Memory B cell (primary cell): ENCODE results near the gene ITGAV.

Experiments used
- ATAC-seq: fragments of 150-1000 bp; cut with Tn5 transposase; 2 replicates; pipeline ENCODE4 v1.10.0; 2021; ENCODE audit warnings: low read depth, mild to moderate bottlenecking, moderate library complexity
- DNase-seq, 2 donors: peaks; one replicate each; pipeline ENCODE4 v3.0.0; 2022; ENCODE audit warnings: low spot score in 2 of 2
- H3K27ac Mint-ChIP-seq: one replicate; pipeline ENCODE4 v1.8.0; 2022; ENCODE audit warnings: mild to moderate bottlenecking, moderate library complexity, mixed read lengths
- H3K27me3 Mint-ChIP-seq: one replicate; pipeline ENCODE4 v1.8.0; 2022; ENCODE audit warnings: mixed read lengths
- H3K36me3 Mint-ChIP-seq: one replicate; pipeline ENCODE4 v1.8.0; 2022; ENCODE audit warnings: mild to moderate bottlenecking, mixed read lengths
- H3K4me1 Mint-ChIP-seq: one replicate; pipeline ENCODE4 v1.8.0; 2022; ENCODE audit warnings: mixed read lengths
- H3K4me3 Mint-ChIP-seq: one replicate; pipeline ENCODE4 v1.8.0; 2022; ENCODE audit warnings: mild to moderate bottlenecking, moderate library complexity, mixed read lengths
- H3K9me3 Mint-ChIP-seq: one replicate; pipeline ENCODE4 v1.8.0; 2022; ENCODE audit warnings: mixed read lengths

Gene ITGAV

GRCh38 chr2:186691900-186692299 is 102.0 kb downstream of the ITGAV start:
- Mint-ChIP-seq H3K27ac (no peak overlapping the region), H3K9me3 (peaks cover 11% of the 10 kb centered on the region), H3K4me3 (no peak overlapping the region), H3K27me3 (peaks cover 25% of the 10 kb centered on the region), H3K4me1 (peaks cover 9% of the 10 kb centered on the region), H3K36me3 (no peaks in the 10 kb centered on the region)
- DNase-seq: no peak
- no peak for ATAC-seq

GRCh38 chr2:186693446-186693832 is 103.6 kb downstream of the ITGAV start:
- no peak overlapping the region for H3K4me3 Mint-ChIP-seq
- ATAC-seq (no peak), DNase-seq (no peak)
- no peak overlapping the region for H3K27ac Mint-ChIP-seq
- H3K9me3 Mint-ChIP-seq: peaks cover 2% of the 10 kb centered on the region
- no peaks in the 10 kb centered on the region for H3K36me3 Mint-ChIP-seq
- H3K27me3 Mint-ChIP-seq: peaks cover 25% of the 10 kb centered on the region
- H3K4me1 Mint-ChIP-seq: peaks cover 9% of the 10 kb centered on the region

- Mint-ChIP-seq H3K4me3 (peak overlapping the region; percentile 82), H3K27ac (no peak overlapping the region), H3K4me1 (peaks cover 9% of the 10 kb centered on the region), H3K27me3 (peaks cover 29% of the 10 kb centered on the region), H3K36me3 (no peaks in the 10 kb centered on the region), H3K9me3 (no peaks in the 10 kb centered on the region)
- no peak for DNase-seq
- ATAC-seq: no peak
Measured at GRCh38 chr2:186695081-186695756, 105.4 kb downstream of the ITGAV start.

- Mint-ChIP-seq H3K36me3 (no peaks in the 10 kb centered on the region), H3K4me1 (peaks cover 9% of the 10 kb centered on the region), H3K4me3 (no peak overlapping the region), H3K9me3 (no peaks in the 10 kb centered on the region), H3K27me3 (peaks cover 29% of the 10 kb centered on the region), H3K27ac (no peak overlapping the region)
- ATAC-seq (no peak), DNase-seq (no peak)
Measured at GRCh38 chr2:186696290-186696689, 106.4 kb downstream of the ITGAV start.

GRCh38 chr2:186696804-186697203 is 106.9 kb downstream of the ITGAV start:
- DNase-seq: no peak
- no peak overlapping the region for H3K27ac Mint-ChIP-seq
- ATAC-seq: no peak
- H3K4me1 Mint-ChIP-seq: peaks cover 9% of the 10 kb centered on the region
- H3K27me3 Mint-ChIP-seq: peaks cover 28% of the 10 kb centered on the region
- H3K9me3 Mint-ChIP-seq: no peaks in the 10 kb centered on the region
- H3K36me3 Mint-ChIP-seq: no peaks in the 10 kb centered on the region
- no peak overlapping the region for H3K4me3 Mint-ChIP-seq

GRCh38 chr2:186697536-186697935 is 107.7 kb downstream of the ITGAV start:
- peaks cover 26% of the 10 kb centered on the region for H3K27me3 Mint-ChIP-seq
- H3K9me3 Mint-ChIP-seq: no peaks in the 10 kb centered on the region
- H3K27ac Mint-ChIP-seq: no peak overlapping the region
- no peaks in the 10 kb centered on the region for H3K36me3 Mint-ChIP-seq
- H3K4me1 Mint-ChIP-seq: peaks cover 9% of the 10 kb centered on the region
- no peak for DNase-seq
- no peak overlapping the region for H3K4me3 Mint-ChIP-seq
- ATAC-seq: no peak

GRCh38 chr2:186699742-186700141 is 109.9 kb downstream of the ITGAV start:
- Mint-ChIP-seq H3K27me3 (peaks cover 18% of the 10 kb centered on the region), H3K27ac (no peak overlapping the region), H3K9me3 (no peaks in the 10 kb centered on the region), H3K4me1 (peaks cover 4% of the 10 kb centered on the region), H3K4me3 (no peak overlapping the region), H3K36me3 (no peaks in the 10 kb centered on the region)
- DNase-seq (no peak), ATAC-seq (no peak)

GRCh38 chr2:186702006-186702405 is 112.2 kb downstream of the ITGAV start:
- H3K4me3 Mint-ChIP-seq: no peak overlapping the region
- H3K27me3 Mint-ChIP-seq: peaks cover 7% of the 10 kb centered on the region
- ATAC-seq (no peak), DNase-seq (no peak)
- no peaks in the 10 kb centered on the region for H3K4me1 Mint-ChIP-seq
- H3K36me3 Mint-ChIP-seq: no peaks in the 10 kb centered on the region
- H3K9me3 Mint-ChIP-seq: no peaks in the 10 kb centered on the region
- H3K27ac Mint-ChIP-seq: no peak overlapping the region

GRCh38 chr2:186702501-186702900 is 112.6 kb downstream of the ITGAV start:
- no peak for ATAC-seq
- Mint-ChIP-seq H3K9me3 (no peaks in the 10 kb centered on the region), H3K36me3 (no peaks in the 10 kb centered on the region), H3K27me3 (peaks cover 9% of the 10 kb centered on the region), H3K4me3 (no peak overlapping the region), H3K27ac (no peak overlapping the region), H3K4me1 (no peaks in the 10 kb centered on the region)
- no peak for DNase-seq

GRCh38 chr2:186704897-186705296 is 115.0 kb downstream of the ITGAV start:
- ATAC-seq: no peak
- H3K9me3 Mint-ChIP-seq: no peaks in the 10 kb centered on the region
- no peaks in the 10 kb centered on the region for H3K36me3 Mint-ChIP-seq
- H3K4me3 Mint-ChIP-seq: no peak overlapping the region
- DNase-seq: no peak
- H3K4me1 Mint-ChIP-seq: no peaks in the 10 kb centered on the region
- H3K27me3 Mint-ChIP-seq: peaks cover 8% of the 10 kb centered on the region
- H3K27ac Mint-ChIP-seq: no peak overlapping the region

- no peak overlapping the region for H3K4me3 Mint-ChIP-seq
- H3K36me3 Mint-ChIP-seq: no peaks in the 10 kb centered on the region
- ATAC-seq: no peak
- no peaks in the 10 kb centered on the region for H3K4me1 Mint-ChIP-seq
- H3K27me3 Mint-ChIP-seq: peaks cover 8% of the 10 kb centered on the region
- no peak for DNase-seq
- H3K27ac Mint-ChIP-seq: no peak overlapping the region
- H3K9me3 Mint-ChIP-seq: no peaks in the 10 kb centered on the region
Measured at GRCh38 chr2:186709529-186710450, 119.9 kb downstream of the ITGAV start.

- Mint-ChIP-seq H3K27me3 (peaks cover 4% of the 10 kb centered on the region), H3K4me3 (no peak overlapping the region), H3K27ac (no peak overlapping the region), H3K9me3 (no peaks in the 10 kb centered on the region), H3K4me1 (no peaks in the 10 kb centered on the region), H3K36me3 (no peaks in the 10 kb centered on the region)
- DNase-seq: no peak
- no peak for ATAC-seq
Measured at GRCh38 chr2:186713691-186714090, 123.8 kb downstream of the ITGAV start.

- no peak overlapping the region for H3K27ac Mint-ChIP-seq
- H3K4me1 Mint-ChIP-seq: no peaks in the 10 kb centered on the region
Measured at GRCh38 chr2:186714611-186715010, 124.8 kb downstream of the ITGAV start.

GRCh38 chr2:186716004-186716403 is 126.1 kb downstream of the ITGAV start:
- ATAC-seq (no peak), DNase-seq (no peak)
- Mint-ChIP-seq H3K4me1 (no peaks in the 10 kb centered on the region), H3K27ac (no peak overlapping the region), H3K36me3 (no peaks in the 10 kb centered on the region), H3K4me3 (no peak overlapping the region), H3K27me3 (no peaks in the 10 kb centered on the region), H3K9me3 (no peaks in the 10 kb centered on the region)

More at GRCh38 chr2:186714611-186715010, 124.8 kb downstream of the ITGAV start:
- ATAC-seq (no peak), DNase-seq (no peak)
- Mint-ChIP-seq H3K36me3 (no peaks in the 10 kb centered on the region), H3K9me3 (no peaks in the 10 kb centered on the region), H3K4me3 (no peak overlapping the region), H3K27me3 (peaks cover 2% of the 10 kb centered on the region)
